H1 (cell line): ENCODE results near the gene CCDC120. TPM values are rescaled to one million over a fixed set of nuclear protein-coding genes. Genes with fewer than 3 reads are reported as not detected.

Experiments used
- CTCF ChIA-PET: fragments of 300-600 bp; sonication (Branson Sonifier 250); formaldehyde crosslinking; loops from one replicate; lab custom pipeline; 2021; ENCODE audit not compliant: partially characterized antibody; lab: Charles Lee
- POLR2A ChIA-PET: fragments of 300-600 bp; sonication (Branson Sonifier 250); formaldehyde crosslinking; loops from one replicate; lab custom pipeline; 2021; ENCODE audit warnings: inconsistent platforms; ENCODE audit not compliant: partially characterized antibody; lab: Charles Lee
- DNase-seq, 2 experiments: peaks; one replicate each; pipeline versions ENCODE4 v3.0.0 to v3.0.0-alpha.2; 2010 to 2022; ENCODE audit warnings: low spot score in 2 of 2, low read depth in 1 of 2, mixed read lengths in 1 of 2
- FAIRE-seq: peaks from 2 replicates; lab custom pipeline; 2011; peaks lifted over from hg19 to GRCh38; lab: Jason Lieb, UNC
- H2AFZ ChIP-seq: 2 replicates; pipeline ENCODE4 v1.8.1; 2012; ENCODE audit warnings: low read length, inconsistent platforms
- H2AK5ac ChIP-seq: 2 replicates; pipeline ENCODE4 v1.6.1; 2013; ENCODE audit warnings: low read depth, low read length
- H2BK120ac ChIP-seq: replicated peaks from 2 replicates; pipeline ENCODE3; 2013; ENCODE audit warnings: low read depth, low read length, inconsistent platforms
- H2BK12ac ChIP-seq: 2 replicates; pipeline ENCODE4 v1.6.1; 2013; ENCODE audit warnings: low read depth, low read length
- H2BK15ac ChIP-seq: 2 replicates; pipeline ENCODE4 v1.6.1; 2013; ENCODE audit warnings: low read length
- H2BK20ac ChIP-seq: 2 replicates; pipeline ENCODE4 v1.6.1; 2013; ENCODE audit warnings: low read length
- H2BK5ac ChIP-seq: 2 replicates; pipeline ENCODE4 v1.6.1; 2013; ENCODE audit warnings: low read depth, low read length
- H3K14ac ChIP-seq: 2 replicates; pipeline ENCODE4 v1.6.1; 2013; ENCODE audit warnings: inconsistent platforms; ENCODE audit not compliant: insufficient read length
- H3K18ac ChIP-seq: 2 replicates; pipeline ENCODE4 v1.6.1; 2013; ENCODE audit warnings: low read length; ENCODE audit errors: extremely low read depth
- H3K23ac ChIP-seq: 2 replicates; pipeline ENCODE4 v1.6.1; 2013; ENCODE audit warnings: inconsistent platforms; ENCODE audit not compliant: insufficient read length
- H3K23me2 ChIP-seq: 2 replicates; pipeline ENCODE4 v1.6.1; 2013; ENCODE audit warnings: low read depth, low read length
- H3K27ac ChIP-seq: 2 replicates; pipeline ENCODE4 v1.6.1; 2011; ENCODE audit warnings: low read depth, low read length, inconsistent platforms
- H3K27me3 ChIP-seq, 4 experiments: replicated peaks in 1 of 4; 1 replicate in 1 of 4; 2 replicates in 3 of 4; pipeline versions ENCODE4 v1.6.1 to v1.8.1; 2011 to 2013; ENCODE audit warnings: low read length in 3 of 4, mild to moderate bottlenecking in 3 of 4, inconsistent platforms in 2 of 4, mixed read lengths in 2 of 4, moderate library complexity in 1 of 4; ENCODE audit not compliant: control insufficient read depth in 3 of 4, insufficient read depth in 3 of 4; ENCODE audit errors: extremely low read depth in 1 of 4
- H3K36me3 ChIP-seq, 4 experiments: 2 replicates each; pipeline versions ENCODE4 v1.6.1 to v1.8.1; 2011 to 2013; ENCODE audit warnings: mild to moderate bottlenecking in 4 of 4, low read length in 3 of 4, moderate library complexity in 2 of 4, control low read depth in 1 of 4, inconsistent platforms in 1 of 4; ENCODE audit not compliant: insufficient read depth in 4 of 4, control insufficient read depth in 2 of 4
- H3K4ac ChIP-seq: replicated peaks from 2 replicates; pipeline ENCODE3; 2013; ENCODE audit warnings: low read length, low read depth, mixed read lengths, inconsistent platforms; ENCODE audit not compliant: insufficient read length
- H3K4me1 ChIP-seq, 4 experiments: replicated peaks in 1 of 4; 1 replicate in 1 of 4; 2 replicates in 3 of 4; pipeline versions ENCODE4 v1.6.1 to v1.8.1; 2011 to 2013; ENCODE audit warnings: low read length in 3 of 4, inconsistent platforms in 2 of 4, mixed read lengths in 1 of 4; ENCODE audit not compliant: insufficient read depth in 4 of 4, control insufficient read depth in 3 of 4
- H3K4me2 ChIP-seq, 2 experiments: 2 replicates each; pipeline versions ENCODE4 v1.6.1 to v1.8.1; 2011 to 2013; ENCODE audit warnings: low read depth in 2 of 2, low read length in 2 of 2, control low read depth in 1 of 2, inconsistent platforms in 1 of 2, mild to moderate bottlenecking in 1 of 2; ENCODE audit not compliant: insufficient read depth in 1 of 2
- H3K4me3 ChIP-seq, 4 experiments: fragments of 200-600, 300-600 bp in 1 of 4; sonication (generic), shearing (Covaris generic), sonication (Bioruptor Twin) in 1 of 4; 2 replicates each; pipeline versions ENCODE4 v1.5.1 to v1.8.1; 2011 to 2016; ENCODE audit warnings: low read length in 4 of 4, low read depth in 3 of 4, control low read depth in 2 of 4, inconsistent platforms in 2 of 4, mild to moderate bottlenecking in 2 of 4, mixed read lengths in 1 of 4, moderate library complexity in 1 of 4; ENCODE audit not compliant: insufficient read depth in 2 of 4; ENCODE audit errors: extremely low read depth in 1 of 4
- H3K56ac ChIP-seq: replicated peaks from 2 replicates; pipeline ENCODE3; 2013; ENCODE audit warnings: low read depth, mild to moderate bottlenecking, mixed read lengths, low read length, inconsistent platforms; ENCODE audit not compliant: insufficient read length
- H3K79me1 ChIP-seq: 2 replicates; pipeline ENCODE4 v1.6.1; 2013; ENCODE audit warnings: low read depth, low read length, control low read depth
- H3K79me2 ChIP-seq, 2 experiments: 2 replicates each; pipeline versions ENCODE4 v1.6.1 to v1.8.1; 2012 to 2013; ENCODE audit warnings: low read length in 2 of 2, mild to moderate bottlenecking in 2 of 2, inconsistent platforms in 1 of 2; ENCODE audit not compliant: insufficient read depth in 2 of 2, control insufficient read depth in 1 of 2
- H3K9ac ChIP-seq, 4 experiments: replicated peaks in 1 of 4; 1 replicate in 1 of 4; 2 replicates in 3 of 4; pipeline versions ENCODE4 v1.6.1 to v1.8.1; 2011 to 2013; ENCODE audit warnings: low read depth in 3 of 4, low read length in 3 of 4, control low read depth in 2 of 4, mild to moderate bottlenecking in 2 of 4, moderate library complexity in 2 of 4, inconsistent platforms in 1 of 4; ENCODE audit errors: extremely low read depth in 1 of 4
- H3K9me3 ChIP-seq, 2 experiments: 2 replicates each; pipeline versions ENCODE4 v1.6.1 to v1.8.1; 2012 to 2013; ENCODE audit warnings: mild to moderate bottlenecking in 2 of 2, moderate library complexity in 2 of 2, control low read depth in 1 of 2, inconsistent platforms in 1 of 2, low read depth in 1 of 2, low read length in 1 of 2, mixed read lengths in 1 of 2; ENCODE audit not compliant: insufficient read depth in 2 of 2
- H4K20me1 ChIP-seq, 2 experiments: replicated peaks in 1 of 2; 2 replicates each; pipeline versions ENCODE3 to v1.8.1; 2011 to 2013; ENCODE audit warnings: inconsistent platforms in 2 of 2, low read length in 2 of 2, mild to moderate bottlenecking in 1 of 2; ENCODE audit not compliant: insufficient read depth in 2 of 2, control insufficient read depth in 1 of 2
- H4K5ac ChIP-seq: 2 replicates; pipeline ENCODE4 v1.6.1; 2013; ENCODE audit warnings: low read length, low read depth, mixed read lengths, inconsistent platforms; ENCODE audit not compliant: insufficient read length
- H4K8ac ChIP-seq: 2 replicates; pipeline ENCODE4 v1.8.0; 2013; ENCODE audit warnings: mild to moderate bottlenecking, moderate library complexity, low read length, inconsistent platforms; ENCODE audit not compliant: insufficient read depth; ENCODE audit errors: extremely low read depth
- H4K91ac ChIP-seq: replicated peaks from 2 replicates; pipeline ENCODE3; 2013; ENCODE audit warnings: low read length, mixed read lengths, inconsistent platforms; ENCODE audit not compliant: insufficient read length
- RAD21 ChIP-seq, 2 experiments: IDR thresholded peaks in 1 of 2; conservative IDR thresholded peaks in 1 of 2; 2 replicates each; pipeline ENCODE4 v1.6.1; 2011; ENCODE audit warnings: low read depth in 2 of 2, low read length in 2 of 2, improper control_type of control experiment in 1 of 2, inconsistent platforms in 1 of 2, mild to moderate bottlenecking in 1 of 2, moderate library complexity in 1 of 2
- RNF2 ChIP-seq: fragments of 200-900, 300-1000 bp; sonication (generic); IDR thresholded peaks from 2 replicates; pipeline ENCODE4 v1.7.1; 2016; ENCODE audit warnings: borderline replicate concordance, low read depth, mild to moderate bottlenecking, antibody characterized with exemption, low read length; ENCODE audit not compliant: poor library complexity, severe bottlenecking; ENCODE audit errors: missing control alignments
- RXRA ChIP-seq: IDR thresholded peaks from 2 replicates; pipeline ENCODE4 v1.6.1; 2011; ENCODE audit warnings: low read depth, mild to moderate bottlenecking, low read length, moderate library complexity; ENCODE audit not compliant: insufficient read depth
- WGBS, 2 experiments: shearing (Covaris generic) in 1 of 2; methylation state at CpG; one replicate each; pipeline versions ENCODE4 v1.1.6 to v1.1.7; 2013 to 2015; ENCODE audit warnings: low lambda C conversion rate in 2 of 2, mixed read lengths in 2 of 2, inconsistent platforms in 1 of 2, low coverage in 1 of 2, missing lambda C conversion rate in 1 of 2; ENCODE audit not compliant: insufficient replicate concordance in 2 of 2, insufficient coverage in 1 of 2, insufficient read length in 1 of 2; ENCODE audit errors: extremely low coverage in 1 of 2, missing lambda C conversion rate in 1 of 2; 5-methylcytosine and 5-hydroxymethylcytosine counted together
- polyA plus RNA-seq, 7 experiments: library from polyadenylated mRNA; depleted of rRNA in 3 of 7; stranded (reverse) in 5 of 7; unstranded in 2 of 7; fragments of >200 nt in 5 of 7; fragments of 200-250 nt in 2 of 7; gene quantifications; 1 replicate in 5 of 7; 2 replicates in 1 of 7; 4 replicates in 1 of 7; pipeline versions ENCODE4 v1.2.1 to v1.2.3, GENCODE V29; 2011 to 2013; ENCODE audit warnings: missing spikeins in 2 of 7, mixed read lengths in 2 of 7
- total RNA-seq: library from RNA; stranded (reverse); fragmentation: NEBNext Ultra II Directional; extraction: Animal tissue kit (Norgen Biotek cat#: 25700); gene quantifications from 2 replicates; pipeline ENCODE4 v1.2.1, GENCODE V29; 2021
- TF ChIP-seq, protein P1 (sequence below), 3 experiments: IDR thresholded peaks; 1 replicate in 2 of 3; 2 replicates in 1 of 3; pipeline versions ENCODE4 v1.5.1 to v1.6.1; 2011; ENCODE audit warnings: low read length in 3 of 3, mild to moderate bottlenecking in 3 of 3, inconsistent platforms in 2 of 3, low read depth in 1 of 3, moderate library complexity in 1 of 3; ENCODE audit not compliant: insufficient read depth in 1 of 3; ENCODE audit errors: control extremely low read depth in 1 of 3

Gene CCDC120
- total and polyA plus RNA-seq, 2 of the 8 experiments (the other 6 are each of a cell fraction or from before 2014, with no cell fraction given) = 4.9 to 11.9 TPM

GRCh38 chrX:49106930-49107329 is 48.1 kb downstream of the CCDC120 start:
- ChIA-PET POLR2A (no interaction called here), CTCF (interaction anchor here (0.6 to 1.7 kb wide), 6 partner anchors 10 to 125 kb away, joined by 3 to 5 read pairs (median 3); no protein-coding TSS in a partner anchor)
- H4K5ac ChIP-seq = no peak overlapping the region
- no peak overlapping the region for H2BK5ac ChIP-seq
- no peak overlapping the region for H3K4ac ChIP-seq
- no peak overlapping the region for H3K56ac ChIP-seq
- H2BK15ac ChIP-seq = no peak overlapping the region
- FAIRE-seq (no peak), DNase-seq (no peak)
- no peaks in the 10 kb centered on the region for H3K23me2 ChIP-seq
- no peak overlapping the region for H3K27ac ChIP-seq
- no peak overlapping the region for H2AFZ ChIP-seq
- H3K79me2 ChIP-seq = no peaks in the 10 kb centered on the region
- no peak overlapping the region for H3K9ac ChIP-seq
- H3K14ac ChIP-seq = no peak overlapping the region
- H4K91ac ChIP-seq = no peak overlapping the region
- no peaks in the 10 kb centered on the region for H3K79me1 ChIP-seq
- H3K18ac ChIP-seq = no peak overlapping the region
- no peak overlapping the region for H2BK20ac ChIP-seq
- H4K20me1 ChIP-seq = no peaks in the 10 kb centered on the region
- no peak overlapping the region for H2BK120ac ChIP-seq
- no peak overlapping the region for H3K4me3 ChIP-seq
- H2BK12ac ChIP-seq = no peak overlapping the region
- H3K4me1 ChIP-seq = no peaks in the 10 kb centered on the region
- H3K4me2 ChIP-seq = no peak overlapping the region
- no peaks in the 10 kb centered on the region for H3K9me3 ChIP-seq
- TF ChIP-seq, protein P1, sequence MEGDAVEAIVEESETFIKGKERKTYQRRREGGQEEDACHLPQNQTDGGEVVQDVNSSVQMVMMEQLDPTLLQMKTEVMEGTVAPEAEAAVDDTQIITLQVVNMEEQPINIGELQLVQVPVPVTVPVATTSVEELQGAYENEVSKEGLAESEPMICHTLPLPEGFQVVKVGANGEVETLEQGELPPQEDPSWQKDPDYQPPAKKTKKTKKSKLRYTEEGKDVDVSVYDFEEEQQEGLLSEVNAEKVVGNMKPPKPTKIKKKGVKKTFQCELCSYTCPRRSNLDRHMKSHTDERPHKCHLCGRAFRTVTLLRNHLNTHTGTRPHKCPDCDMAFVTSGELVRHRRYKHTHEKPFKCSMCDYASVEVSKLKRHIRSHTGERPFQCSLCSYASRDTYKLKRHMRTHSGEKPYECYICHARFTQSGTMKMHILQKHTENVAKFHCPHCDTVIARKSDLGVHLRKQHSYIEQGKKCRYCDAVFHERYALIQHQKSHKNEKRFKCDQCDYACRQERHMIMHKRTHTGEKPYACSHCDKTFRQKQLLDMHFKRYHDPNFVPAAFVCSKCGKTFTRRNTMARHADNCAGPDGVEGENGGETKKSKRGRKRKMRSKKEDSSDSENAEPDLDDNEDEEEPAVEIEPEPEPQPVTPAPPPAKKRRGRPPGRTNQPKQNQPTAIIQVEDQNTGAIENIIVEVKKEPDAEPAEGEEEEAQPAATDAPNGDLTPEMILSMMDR (IDR thresholded peaks at IDR 0.05; ENCODE audit: control extremely low read depth in 1 of 3, insufficient read depth in 1 of 3, low read depth in 1 of 3, low read length in 3 of 3) = peak; percentile 22 to 57 (median 41); a peak in 3 of 4 replicates
- TF ChIP-seq RNF2 (no peak), RAD21 (IDR thresholded peaks at IDR 0.05 in 1 of 2, conservative IDR thresholded peaks at IDR 0.05 in 1 of 2; ENCODE audit: low read depth in 2 of 2, low read length in 2 of 2) (peak; percentile 42 to 44), RXRA (no peak)
- H3K23ac ChIP-seq = no peak overlapping the region
- no peak overlapping the region for H4K8ac ChIP-seq
- no peaks in the 10 kb centered on the region for H3K27me3 ChIP-seq
- peaks cover 0 to 3% (median 0%) of the 10 kb centered on the region in 4 experiments; a peak in 1 of 8 replicates for H3K36me3 ChIP-seq
- WGBS, 2 experiments = 85% methylated on average over 5 of the region's 7 CpGs; no CpG with 5 or more reads in 1 of the 2 experiments
- H2AK5ac ChIP-seq = no peak overlapping the region
